Aorta (tissue), 5 donors: ENCODE data around the gene ZRANB3. TPM values are rescaled to one million over a fixed set of nuclear protein-coding genes. Genes with fewer than 3 reads are reported as not detected.

Source experiments
- ATAC-seq: fragments of 200-7000 bp; cut with Tn5 transposase; one replicate; pipeline ENCODE4 v1.9.1; 2022; ENCODE audit warnings: moderate library complexity; ENCODE audit not compliant: low FRiP score
- DNase-seq, 2 donors: peaks; one replicate each; pipeline ENCODE4 v3.0.0-alpha.2; 2020
- H3K27ac ChIP-seq, 2 donors: one replicate each; pipeline ENCODE4 v1.5.1; 2013; ENCODE audit warnings: low read length in 2 of 2, mild to moderate bottlenecking in 2 of 2, moderate library complexity in 2 of 2, control low read depth in 1 of 2, inconsistent platforms in 1 of 2, low read depth in 1 of 2
- H3K27me3 ChIP-seq, 2 donors: one replicate each; pipeline ENCODE4 v1.6.1; 2013; ENCODE audit warnings: control low read depth in 1 of 2, low read length in 1 of 2, mild to moderate bottlenecking in 1 of 2, moderate library complexity in 1 of 2; ENCODE audit not compliant: insufficient read depth in 2 of 2, control insufficient read depth in 1 of 2
- H3K36me3 ChIP-seq, 2 donors: one replicate each; pipeline ENCODE4 v1.6.1; 2013; ENCODE audit warnings: control low read depth in 1 of 2, low read length in 1 of 2, mild to moderate bottlenecking in 1 of 2; ENCODE audit not compliant: insufficient read depth in 2 of 2, control insufficient read depth in 1 of 2
- H3K4me1 ChIP-seq, 2 donors: one replicate each; pipeline ENCODE4 v1.6.1; 2013; ENCODE audit warnings: low read length in 2 of 2, control low read depth in 1 of 2, mild to moderate bottlenecking in 1 of 2, moderate library complexity in 1 of 2; ENCODE audit not compliant: insufficient read depth in 2 of 2, control insufficient read depth in 1 of 2
- H3K4me3 ChIP-seq, 2 donors: one replicate each; pipeline ENCODE4 v1.5.1; 2013; ENCODE audit warnings: low read length in 2 of 2, control low read depth in 1 of 2, mild to moderate bottlenecking in 1 of 2
- H3K9me3 ChIP-seq: one replicate; pipeline ENCODE4 v1.6.1; 2013; ENCODE audit warnings: mild to moderate bottlenecking, low read length; ENCODE audit not compliant: control insufficient read depth
- WGBS, 2 donors: extraction: QIAGEN DNeasy Blood & Tissue Kit; methylation state at CpG; one replicate each; pipeline ENCODE4 v1.1.7; 2013; 5-methylcytosine and 5-hydroxymethylcytosine counted together
- intact Hi-C, 2 donors: fragments of 100-400 bp; cut with DNase I; formaldehyde crosslinking; loops; one replicate each; pipeline versions ENCODE4 v1.14.2 to v1.15.0; 2022
- polyA plus RNA-seq, 2 donors: library from polyadenylated mRNA; stranded (reverse); fragments of 200-250 nt; gene quantifications; one replicate each; pipeline ENCODE4 v1.2.3, GENCODE V29; 2013
- total RNA-seq, 2 donors: library from RNA; stranded (reverse); fragmentation: NEBNext Ultra II Directional; extraction: Animal tissue kit (Norgen Biotek cat#: 25700); gene quantifications; one replicate each; pipeline ENCODE4 v1.2.1, GENCODE V29; 2021
- donor health status: healthy with polysubstance abuse.
- donor health status: Bipolar disorder and iron deficiency.
- donor health status: DM: no; HTN: no; CAD: no.
- donor health status: DM: no; HTN: no; CAD: no.
- donor health status: DM: yes; HTN: yes; CAD: no.

The ZRANB3 gene
- total and polyA plus RNA-seq, 4 donors = 3.6 to 4.2 (median 3.8) TPM; not detected in 1

DNA sequence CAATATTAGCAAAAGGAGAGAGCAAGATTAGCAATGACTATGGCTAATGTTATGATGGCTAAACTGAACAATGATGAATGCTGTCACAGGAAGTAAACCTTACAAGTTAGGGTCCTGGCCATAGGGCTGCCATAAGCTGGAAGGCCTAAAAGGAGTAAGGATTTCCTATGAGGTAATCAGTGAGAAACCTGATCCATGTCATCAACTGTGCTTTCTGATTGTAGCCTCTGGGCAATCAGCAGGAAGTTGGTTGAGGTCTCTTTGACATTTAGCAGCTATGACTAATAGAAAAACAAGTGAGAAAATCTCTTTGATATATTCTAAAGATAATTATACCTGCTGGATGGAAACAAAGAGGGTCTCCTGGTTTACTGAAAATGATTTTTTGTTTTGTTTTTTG lies 285.9 kb downstream of the ZRANB3 start:
- Histone ChIP-seq H3K27me3 (no peaks in the 10 kb centered on the region), H3K9me3 (peaks cover 1% of the 10 kb centered on the region), H3K27ac (no peak overlapping the region), H3K4me3 (no peak overlapping the region), H3K4me1 (no peaks in the 10 kb centered on the region), H3K36me3 (no peaks in the 10 kb centered on the region)
- ATAC-seq (no peak), DNase-seq (no peak)
- intact Hi-C loops = no loop called here

DNA sequence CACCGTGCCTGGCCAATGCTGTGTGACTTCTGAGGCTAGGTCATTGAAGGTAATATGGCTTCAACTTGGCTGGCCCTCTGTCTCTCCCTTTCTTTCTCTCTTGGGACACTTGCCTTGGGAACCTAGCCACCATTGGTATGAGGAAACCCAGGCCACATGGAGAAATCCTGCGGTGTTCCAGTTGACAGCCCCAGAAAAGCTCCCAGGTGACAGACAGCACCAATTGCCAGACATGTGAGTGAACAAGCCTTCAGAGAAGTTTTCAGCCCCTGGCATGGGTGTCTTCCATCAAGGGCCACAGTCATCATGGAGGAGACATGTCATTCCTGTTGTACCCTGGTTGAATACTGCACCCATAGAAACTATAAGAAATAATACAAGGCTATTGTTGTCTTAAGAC lies 292.4 kb downstream of the ZRANB3 start:
- no peak for DNase-seq
- no peaks in the 10 kb centered on the region for H3K4me1 ChIP-seq
- 92 to 96% methylated on average over 2 of the region's 2 CpGs for WGBS, 2 donors
- intact Hi-C loops = no loop called here
- H3K36me3 ChIP-seq = no peaks in the 10 kb centered on the region
- no peaks in the 10 kb centered on the region for H3K9me3 ChIP-seq
- no peaks in the 10 kb centered on the region for H3K27me3 ChIP-seq
- no peak overlapping the region for H3K27ac ChIP-seq
- H3K4me3 ChIP-seq = no peak overlapping the region
- ATAC-seq = no peak

DNA sequence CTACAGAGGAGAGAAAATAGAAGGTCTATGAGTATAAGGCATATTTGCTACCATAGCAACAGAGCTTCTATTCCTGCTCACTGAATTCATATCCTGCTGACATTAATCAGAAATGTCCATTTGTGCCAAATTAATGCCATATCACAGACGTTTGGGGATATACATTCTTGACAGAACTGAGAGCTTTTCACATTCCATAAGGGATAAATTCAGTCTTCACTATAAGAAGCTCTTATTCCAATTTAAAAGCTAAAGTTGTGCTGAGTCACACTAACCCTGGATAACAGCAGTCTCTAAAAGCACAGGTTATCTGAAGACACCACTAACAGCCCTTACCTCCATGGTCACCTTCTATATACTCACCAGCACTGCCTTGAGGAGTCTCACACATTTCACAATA lies 300.9 kb downstream of the ZRANB3 start:
- no peak for DNase-seq
- Histone ChIP-seq H3K9me3 (peaks cover 2% of the 10 kb centered on the region), H3K4me3 (no peak overlapping the region), H3K4me1 (no peaks in the 10 kb centered on the region), H3K36me3 (no peaks in the 10 kb centered on the region), H3K27me3 (no peaks in the 10 kb centered on the region), H3K27ac (no peak overlapping the region)
- WGBS, 2 donors = 0 to 11% methylated on average over 1 of the region's 1 CpG
- no peak for ATAC-seq
- intact Hi-C loops = no loop called here

- Histone ChIP-seq H3K27me3 (no peaks in the 10 kb centered on the region), H3K9me3 (peaks cover 2% of the 10 kb centered on the region), H3K27ac (no peak overlapping the region), H3K36me3 (no peaks in the 10 kb centered on the region), H3K4me1 (no peaks in the 10 kb centered on the region), H3K4me3 (no peak overlapping the region)
- DNase-seq = no peak
- no peak for ATAC-seq
- WGBS, 2 donors = 48 to 76% methylated on average over 1 of the region's 1 CpG
- intact Hi-C loops = no loop called here
These were observed 303.6 kb downstream of the ZRANB3 start for GRCh38 chr2:135227386-135227785.

DNA sequence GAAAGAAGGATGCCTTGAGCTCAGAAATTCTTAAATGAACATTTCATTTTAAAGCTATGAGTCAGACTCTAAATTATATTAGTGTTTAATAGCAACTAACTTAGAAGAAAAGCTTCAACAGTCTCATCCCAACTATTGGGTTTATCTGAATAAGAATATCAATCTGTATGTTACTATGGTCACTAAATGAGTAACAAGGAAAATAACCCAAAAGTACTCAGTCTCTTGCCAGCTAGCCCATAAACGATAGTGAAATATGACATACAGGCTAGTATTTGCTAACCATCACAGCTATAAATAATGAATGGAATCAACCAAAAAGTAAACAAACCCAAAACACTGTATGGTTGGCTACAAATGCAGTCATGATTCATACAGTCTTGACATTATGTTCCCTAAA lies 304.1 kb downstream of the ZRANB3 start:
- WGBS, 2 donors = 22 to 31% methylated on average over 1 of the region's 1 CpG
- intact Hi-C loops = no loop called here
- H3K4me3 ChIP-seq = no peak overlapping the region
- H3K4me1 ChIP-seq = no peaks in the 10 kb centered on the region
- H3K27me3 ChIP-seq = no peaks in the 10 kb centered on the region
- ATAC-seq (no peak), DNase-seq (no peak)
- no peak overlapping the region for H3K27ac ChIP-seq
- no peaks in the 10 kb centered on the region for H3K36me3 ChIP-seq
- H3K9me3 ChIP-seq = peaks cover 2% of the 10 kb centered on the region

DNA sequence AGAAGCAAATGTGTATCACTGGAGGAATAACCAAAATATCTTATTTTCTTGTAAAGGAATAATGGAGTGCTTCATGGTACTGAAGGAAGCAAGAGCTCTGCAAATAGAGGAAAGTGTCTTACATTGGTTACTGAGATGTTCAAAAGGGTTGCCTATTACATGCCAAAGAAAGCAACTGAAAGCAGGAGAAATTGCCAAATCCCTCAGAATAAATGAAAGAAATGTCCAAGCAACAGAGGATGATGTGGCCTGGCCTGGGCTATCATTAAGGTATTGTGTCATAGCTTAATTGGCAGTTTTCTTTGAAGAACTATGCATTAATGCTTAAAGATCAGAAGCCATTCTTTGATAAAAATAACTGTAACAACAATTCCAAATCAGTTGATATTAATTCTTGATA lies 305.2 kb downstream of the ZRANB3 start:
- Histone ChIP-seq H3K27me3 (no peaks in the 10 kb centered on the region), H3K4me3 (no peak overlapping the region), H3K9me3 (no peaks in the 10 kb centered on the region), H3K27ac (no peak overlapping the region), H3K4me1 (no peaks in the 10 kb centered on the region), H3K36me3 (no peaks in the 10 kb centered on the region)
- no peak for ATAC-seq
- intact Hi-C loops = no loop called here
- DNase-seq = no peak

DNA sequence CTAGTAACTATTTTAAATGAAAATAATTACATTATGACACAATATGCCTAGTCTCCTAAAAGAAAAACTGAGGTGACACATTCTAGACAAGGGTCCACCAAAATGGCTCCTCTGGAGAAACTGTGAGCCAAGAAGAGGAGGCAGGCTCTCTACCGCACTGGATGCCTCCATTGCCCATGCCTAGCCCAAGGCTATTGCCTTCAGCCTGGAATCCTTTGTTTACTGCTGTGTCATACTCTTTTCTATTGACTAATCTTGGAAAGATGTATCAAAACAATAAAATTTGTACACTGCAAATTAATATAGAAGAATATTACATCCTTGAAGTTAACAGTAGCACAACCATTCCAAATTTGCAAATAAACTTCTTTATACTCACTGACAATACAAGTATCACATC lies 311.8 kb downstream of the ZRANB3 start:
- 92 to 96% methylated on average over 1 of the region's 1 CpG for WGBS, 2 donors
- ATAC-seq = no peak
- intact Hi-C loops = no loop called here
- no peak for DNase-seq
- H3K27ac ChIP-seq = no peak overlapping the region
- H3K4me1 ChIP-seq = no peaks in the 10 kb centered on the region
- H3K9me3 ChIP-seq = peaks cover 2% of the 10 kb centered on the region
- H3K4me3 ChIP-seq = no peak overlapping the region
- no peaks in the 10 kb centered on the region for H3K27me3 ChIP-seq
- H3K36me3 ChIP-seq = no peaks in the 10 kb centered on the region

DNA sequence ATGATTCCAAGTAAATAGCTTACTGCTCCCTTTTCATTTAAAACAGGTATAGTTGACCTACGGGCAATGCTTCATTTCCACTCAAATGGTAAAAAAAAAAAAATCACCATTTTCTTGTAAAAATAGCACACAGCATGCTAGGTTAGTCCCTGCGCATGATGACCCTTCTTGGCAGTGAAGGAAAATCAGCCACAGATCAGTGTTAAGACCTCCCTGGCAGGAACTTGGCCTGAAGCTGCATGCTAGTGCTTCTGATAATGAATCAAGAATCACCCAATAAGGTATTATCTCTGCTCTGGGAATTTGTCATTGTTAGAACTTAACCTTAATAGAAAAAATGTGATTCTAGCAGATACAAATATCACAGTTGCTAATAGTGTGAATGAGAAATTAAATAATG lies 312.6 kb downstream of the ZRANB3 start:
- no peaks in the 10 kb centered on the region for H3K36me3 ChIP-seq
- no peak overlapping the region for H3K27ac ChIP-seq
- peaks cover 2% of the 10 kb centered on the region for H3K9me3 ChIP-seq
- no peaks in the 10 kb centered on the region for H3K27me3 ChIP-seq
- no peaks in the 10 kb centered on the region for H3K4me1 ChIP-seq
- DNase-seq (no peak), ATAC-seq (no peak)
- intact Hi-C loops = no loop called here
- H3K4me3 ChIP-seq = no peak overlapping the region
- 97 to 98% methylated on average over 2 of the region's 2 CpGs for WGBS, 2 donors

GRCh38 chr2:135212757-135213156 lies 318.3 kb downstream of the ZRANB3 start:
- 48 to 55% methylated on average over 2 of the region's 2 CpGs for WGBS, 2 donors
- Histone ChIP-seq H3K36me3 (no peaks in the 10 kb centered on the region), H3K9me3 (peaks cover 2% of the 10 kb centered on the region), H3K27me3 (no peaks in the 10 kb centered on the region), H3K27ac (no peak overlapping the region), H3K4me1 (no peaks in the 10 kb centered on the region), H3K4me3 (no peak overlapping the region)
- no peak for DNase-seq
- no peak for ATAC-seq
- intact Hi-C loops = no loop called here
